Suprapubic skin (tissue), 4 donors: ENCODE measurements around the gene TXNIP. TPM values are rescaled to one million over a fixed set of nuclear protein-coding genes. Genes with fewer than 3 reads are reported as not detected.

Experiments used
- DNase-seq, 2 donors: peaks; one replicate each; pipeline ENCODE4 v3.0.0-alpha.2; 2019; ENCODE audit warnings: low spot score in 2 of 2
- H3K27ac ChIP-seq: fragments of 200-600 bp; sonication (generic); one replicate; pipeline ENCODE4 v1.5.1; 2019
- H3K27me3 ChIP-seq: fragments of 200-600 bp; sonication (generic); one replicate; pipeline ENCODE4 v1.5.1; 2019
- H3K36me3 ChIP-seq: fragments of 200-600 bp; sonication (generic); one replicate; pipeline ENCODE4 v1.5.1; 2019
- H3K4me1 ChIP-seq: fragments of 200-600 bp; sonication (generic); one replicate; pipeline ENCODE4 v1.5.1; 2019
- H3K4me3 ChIP-seq: fragments of 200-600 bp; sonication (generic); one replicate; pipeline ENCODE4 v1.5.1; 2019; ENCODE audit warnings: mild to moderate bottlenecking
- H3K9me3 ChIP-seq: fragments of 200-600 bp; sonication (generic); one replicate; pipeline ENCODE4 v1.5.1; 2019
- EP300 ChIP-seq: sonication (generic); formaldehyde crosslinking; IDR thresholded peaks from one replicate; pipeline ENCODE4 v1.6.1; 2017; ENCODE audit warnings: antibody characterized with exemption
- POLR2A ChIP-seq, 2 donors: fragments of 450-650 bp; IDR thresholded peaks; one replicate each; pipeline ENCODE4 v1.6.1; 2017; ENCODE audit warnings: antibody characterized with exemption in 2 of 2, mild to moderate bottlenecking in 2 of 2, moderate library complexity in 2 of 2
- POLR2AphosphoS5 ChIP-seq, 3 donors: sonication (generic); formaldehyde crosslinking; IDR thresholded peaks; one replicate each; pipeline ENCODE4 v1.6.1; 2017; ENCODE audit warnings: antibody characterized with exemption in 3 of 3
- WGBS: methylation state at CpG from one replicate; pipeline ENCODE4 v1.1.5; 2018; 5-methylcytosine and 5-hydroxymethylcytosine counted together
- total RNA-seq, 4 donors: library from RNA; depleted of rRNA; stranded (reverse); fragments of >200 nt; gene quantifications; one replicate each; pipeline ENCODE4 v1.1.0, GENCODE V29; 2016
- TF ChIP-seq, protein P1 (sequence below), 2 donors: fragments of 200-600 bp in 1 of 2; fragments of 450-650 bp in 1 of 2; sonication (generic) in 1 of 2; IDR thresholded peaks; one replicate each; pipeline ENCODE4 v1.5.1; 2016 to 2019; ENCODE audit warnings: antibody characterized with exemption in 2 of 2, mild to moderate bottlenecking in 1 of 2, moderate library complexity in 1 of 2

Gene TXNIP
- total RNA-seq, 4 donors from 2014 or later = 2,326 to 8,649 (median 2,541) TPM

DNA sequence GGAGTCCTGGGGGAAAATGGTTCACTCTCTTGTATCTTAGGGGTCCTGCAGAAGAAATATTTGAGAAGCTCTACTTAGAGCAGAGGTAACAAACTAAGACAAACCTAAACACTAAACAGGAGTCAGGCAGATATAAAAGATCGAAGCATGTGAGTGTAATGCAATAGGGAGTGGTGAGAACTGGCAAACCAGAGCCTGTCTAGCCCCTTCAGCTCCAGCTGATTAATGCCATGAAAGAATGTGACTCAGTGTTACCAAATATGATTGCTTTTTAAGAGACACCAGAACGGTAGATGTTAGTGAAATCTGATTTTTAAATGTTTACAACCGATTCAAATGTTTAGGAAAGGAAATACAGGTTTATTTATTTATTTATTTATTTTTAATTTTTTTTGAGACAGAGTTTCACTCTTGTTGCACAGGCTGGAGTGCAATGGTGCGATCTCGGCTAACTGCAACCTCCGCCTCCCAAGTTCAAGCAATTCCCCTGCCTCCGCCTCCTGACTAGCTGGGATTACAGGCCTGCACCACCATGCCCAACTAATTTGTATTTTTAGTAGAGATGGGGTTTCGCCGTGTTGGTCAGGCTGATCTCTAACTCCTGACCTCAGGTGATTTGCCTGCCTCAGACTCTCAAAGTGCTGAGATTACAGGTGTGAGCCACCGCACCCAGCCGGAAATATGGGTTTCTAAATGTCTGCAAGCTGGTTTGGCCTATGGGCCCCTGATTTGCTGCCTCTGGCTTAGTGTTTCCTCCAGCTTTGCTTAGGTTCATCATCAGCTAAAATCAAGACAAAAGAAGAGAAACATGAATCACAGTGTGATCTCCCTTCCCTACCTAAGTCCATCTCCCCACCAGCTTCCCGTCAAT, 12.2 kb downstream of the TXNIP start:
- TF ChIP-seq EP300 (no peak), POLR2A (IDR thresholded peaks at IDR 0.05) (no peak), POLR2AphosphoS5 (IDR thresholded peaks at IDR 0.05) (no peak)
- TF ChIP-seq, protein P1, sequence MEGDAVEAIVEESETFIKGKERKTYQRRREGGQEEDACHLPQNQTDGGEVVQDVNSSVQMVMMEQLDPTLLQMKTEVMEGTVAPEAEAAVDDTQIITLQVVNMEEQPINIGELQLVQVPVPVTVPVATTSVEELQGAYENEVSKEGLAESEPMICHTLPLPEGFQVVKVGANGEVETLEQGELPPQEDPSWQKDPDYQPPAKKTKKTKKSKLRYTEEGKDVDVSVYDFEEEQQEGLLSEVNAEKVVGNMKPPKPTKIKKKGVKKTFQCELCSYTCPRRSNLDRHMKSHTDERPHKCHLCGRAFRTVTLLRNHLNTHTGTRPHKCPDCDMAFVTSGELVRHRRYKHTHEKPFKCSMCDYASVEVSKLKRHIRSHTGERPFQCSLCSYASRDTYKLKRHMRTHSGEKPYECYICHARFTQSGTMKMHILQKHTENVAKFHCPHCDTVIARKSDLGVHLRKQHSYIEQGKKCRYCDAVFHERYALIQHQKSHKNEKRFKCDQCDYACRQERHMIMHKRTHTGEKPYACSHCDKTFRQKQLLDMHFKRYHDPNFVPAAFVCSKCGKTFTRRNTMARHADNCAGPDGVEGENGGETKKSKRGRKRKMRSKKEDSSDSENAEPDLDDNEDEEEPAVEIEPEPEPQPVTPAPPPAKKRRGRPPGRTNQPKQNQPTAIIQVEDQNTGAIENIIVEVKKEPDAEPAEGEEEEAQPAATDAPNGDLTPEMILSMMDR (IDR thresholded peaks at IDR 0.05) = no peak
- Histone ChIP-seq H3K4me3 (no peak overlapping the region), H3K36me3 (no peaks in the 10 kb centered on the region), H3K9me3 (no peaks in the 10 kb centered on the region), H3K4me1 (peaks cover 70% of the 10 kb centered on the region), H3K27ac (peak overlapping the region; percentile 81), H3K27me3 (no peaks in the 10 kb centered on the region)
- WGBS = 89% methylated on average over 12 of the region's 12 CpGs
- DNase-seq = peak in 1 of 2 donors; percentile 46

DNA sequence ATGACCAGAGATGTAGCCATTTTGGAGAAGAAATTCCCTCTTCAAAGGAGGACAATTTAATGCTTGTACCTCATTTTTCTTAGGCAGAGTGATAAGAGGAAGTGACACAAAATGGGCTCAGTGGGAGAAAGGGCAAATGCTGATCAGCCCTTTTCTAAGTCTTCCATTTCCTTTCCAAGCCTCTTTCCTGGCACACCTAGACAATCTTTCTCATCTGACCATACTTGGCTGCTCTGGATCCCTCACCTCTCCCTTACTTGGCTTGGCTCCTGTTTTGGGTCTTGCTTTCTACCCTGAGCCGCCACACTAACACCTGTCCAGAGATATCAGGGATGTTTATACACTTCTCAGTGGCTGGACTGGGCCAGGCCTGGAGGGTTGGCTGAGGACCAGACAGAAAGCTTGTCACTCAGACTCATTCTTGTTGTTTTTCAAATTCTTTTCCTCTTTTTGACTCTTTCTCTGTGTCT, 13.1 kb downstream of the TXNIP start:
- H3K4me1 ChIP-seq = peaks cover 80% of the 10 kb centered on the region
- no peaks in the 10 kb centered on the region for H3K36me3 ChIP-seq
- 39% methylated on average over 1 of the region's 1 CpG for WGBS
- peak overlapping the region; percentile 30 for H3K27ac ChIP-seq
- peak in 1 of 2 donors; percentile 59 for DNase-seq
- H3K4me3 ChIP-seq = no peak overlapping the region
- H3K9me3 ChIP-seq = no peaks in the 10 kb centered on the region
- no peak for TF ChIP-seq POLR2AphosphoS5 (IDR thresholded peaks at IDR 0.05)
- no peak for TF ChIP-seq POLR2A (IDR thresholded peaks at IDR 0.05)
- TF ChIP-seq, protein P1 (IDR thresholded peaks at IDR 0.05) = no peak
- TF ChIP-seq EP300 = no peak
- no peaks in the 10 kb centered on the region for H3K27me3 ChIP-seq

DNA sequence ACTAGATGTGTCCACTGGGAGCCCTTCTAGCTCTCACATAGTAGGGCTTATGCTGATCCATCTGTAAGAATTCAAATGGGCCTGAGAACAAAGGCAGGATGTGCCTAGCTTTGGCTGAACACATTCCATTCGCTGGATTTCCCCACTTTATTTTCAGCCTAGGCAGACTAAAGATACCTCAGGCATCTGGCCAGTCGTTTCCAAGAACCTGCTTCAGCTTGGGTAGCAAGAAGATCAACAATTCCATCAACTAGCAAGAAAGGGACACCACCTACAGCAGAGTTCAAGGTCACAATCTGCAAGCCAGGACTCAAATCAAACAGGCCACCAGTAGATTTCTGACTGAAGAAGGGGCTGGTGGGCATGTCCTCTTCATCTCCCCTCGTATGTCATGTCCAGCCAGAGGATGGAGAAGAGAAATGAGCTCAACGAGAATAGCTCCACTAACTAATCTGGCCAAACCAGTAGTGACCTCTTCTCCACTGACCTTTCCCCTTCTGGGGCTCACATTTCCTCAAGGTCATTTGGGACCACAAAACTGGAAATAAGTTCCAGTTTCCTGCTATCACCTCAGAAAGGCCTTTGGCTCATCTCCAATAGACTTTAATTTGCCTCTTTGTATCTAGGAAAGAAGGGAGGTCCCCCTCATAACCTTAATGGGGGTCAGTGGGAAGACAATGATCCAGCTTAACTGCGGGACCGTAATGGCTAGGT, 14.2 kb downstream of the TXNIP start:
- no peak overlapping the region for H3K4me3 ChIP-seq
- no peaks in the 10 kb centered on the region for H3K36me3 ChIP-seq
- no peaks in the 10 kb centered on the region for H3K27me3 ChIP-seq
- DNase-seq = peak in 1 of 2 donors; percentile 56
- peaks cover 91% of the 10 kb centered on the region for H3K4me1 ChIP-seq
- H3K9me3 ChIP-seq = no peaks in the 10 kb centered on the region
- 49% methylated on average over 6 of the region's 6 CpGs for WGBS
- TF ChIP-seq, protein P1 (IDR thresholded peaks at IDR 0.05) = no peak
- no peak for TF ChIP-seq POLR2AphosphoS5 (IDR thresholded peaks at IDR 0.05)
- no peak for TF ChIP-seq EP300
- TF ChIP-seq POLR2A (IDR thresholded peaks at IDR 0.05) = no peak
- H3K27ac ChIP-seq = peak overlapping the region; percentile 30

DNA sequence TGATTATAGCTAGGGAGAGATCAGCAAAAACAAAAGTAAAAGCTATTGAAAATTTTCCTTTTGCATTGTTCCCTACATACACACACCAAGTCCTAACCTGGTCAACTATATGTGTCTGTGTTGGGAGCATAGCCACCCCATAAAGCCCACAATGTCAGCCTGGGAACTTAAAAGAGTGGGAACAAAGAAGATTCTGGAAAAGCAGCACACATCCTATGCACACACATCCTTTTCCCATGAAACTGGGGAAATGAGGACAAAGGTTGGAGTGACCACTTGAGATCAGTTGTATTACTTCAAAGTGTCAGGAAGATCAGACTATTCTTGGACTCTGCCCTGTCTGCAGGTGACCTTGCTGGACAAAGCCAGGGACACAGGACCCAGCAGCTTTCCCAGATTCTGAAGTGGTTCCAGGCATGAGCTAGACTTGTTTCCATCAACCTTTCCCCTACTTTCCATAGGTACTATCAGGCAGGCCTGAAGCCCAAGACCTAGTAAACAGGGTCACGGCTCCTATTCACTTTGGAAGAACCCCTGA, 15.9 kb downstream of the TXNIP start:
- no peaks in the 10 kb centered on the region for H3K36me3 ChIP-seq
- H3K27me3 ChIP-seq = no peaks in the 10 kb centered on the region
- H3K9me3 ChIP-seq = no peaks in the 10 kb centered on the region
- WGBS = 81% methylated on average over 1 of the region's 1 CpG
- TF ChIP-seq, protein P1 (IDR thresholded peaks at IDR 0.05) = no peak
- TF ChIP-seq POLR2AphosphoS5 (IDR thresholded peaks at IDR 0.05) = no peak
- no peak for TF ChIP-seq EP300
- no peak for TF ChIP-seq POLR2A (IDR thresholded peaks at IDR 0.05)
- peaks cover 83% of the 10 kb centered on the region for H3K4me1 ChIP-seq
- peak overlapping the region; percentile 95 for H3K27ac ChIP-seq
- DNase-seq = peak in 1 of 2 donors; percentile 60
- H3K4me3 ChIP-seq = no peak overlapping the region
